K562 (cell line): ENCODE data around the gene HSPA14. TPM values are rescaled to one million over a fixed set of nuclear protein-coding genes. Genes with fewer than 3 reads are reported as not detected.

ENCODE experiments used
- CEBPG ChIP-seq, 3 experiments: fragments of 200-800 bp in 1 of 3; sonication (Bioruptor generic) in 1 of 3; sonication (generic) in 1 of 3; formaldehyde crosslinking in 1 of 3; IDR thresholded peaks in 2 of 3; conservative IDR thresholded peaks in 1 of 3; 2 replicates each; pipeline versions ENCODE4 v1.6.1 to v1.8.0; 2016 to 2022; ENCODE audit warnings: missing compliant biosample characterization in 2 of 3, missing genetic modification characterization in 2 of 3, mild to moderate bottlenecking in 1 of 3, missing genetic modification reagents in 1 of 3
- CTBP1 ChIP-seq: fragments of 450-650 bp; IDR thresholded peaks from 2 replicates; pipeline ENCODE4 v1.6.1; 2016; ENCODE audit warnings: borderline replicate concordance
- E2F3 ChIP-seq: fragments of 250-450 bp; sonication (Bioruptor Pico); IDR thresholded peaks from 2 replicates; pipeline ENCODE4 v1.4.0; 2020; ENCODE audit warnings: mild to moderate bottlenecking
- E2F4 ChIP-seq: sonication (generic); formaldehyde crosslinking; IDR thresholded peaks from 2 replicates; pipeline ENCODE4 v1.8.0; 2022; ENCODE audit warnings: mild to moderate bottlenecking, low read depth, missing genetic modification reagents
- FOSL1 ChIP-seq: fragments of 200-800 bp; sonication (Bioruptor generic); conservative IDR thresholded peaks from 2 replicates; pipeline ENCODE4 v1.6.1; 2016; ENCODE audit warnings: missing genetic modification characterization, missing compliant biosample characterization
- GABPA ChIP-seq: fragments of 200-800 bp; sonication (Bioruptor generic); conservative IDR thresholded peaks from 2 replicates; pipeline ENCODE4 v1.6.1; 2016; ENCODE audit warnings: low read depth, missing genetic modification characterization, missing compliant biosample characterization
- LCOR ChIP-seq: sonication (generic); formaldehyde crosslinking; IDR thresholded peaks from 2 replicates; pipeline ENCODE4 v1.8.0; 2022; ENCODE audit warnings: mild to moderate bottlenecking, missing genetic modification reagents
- MECOM ChIP-seq: fragments of 250-450 bp; sonication (Bioruptor Pico); IDR thresholded peaks from 2 replicates; pipeline ENCODE4 v1.8.0; 2022; ENCODE audit warnings: inconsistent platforms
- MNT ChIP-seq, 2 experiments: fragments of 450-650 bp; conservative IDR thresholded peaks; 2 replicates each; pipeline ENCODE4 v1.6.1; 2017; ENCODE audit warnings: mild to moderate bottlenecking in 2 of 2, moderate library complexity in 2 of 2
- MYC ChIP-seq, 2 experiments: fragments of 250-450 bp in 1 of 2; sonication (Bioruptor Pico) in 1 of 2; IDR thresholded peaks; 2 replicates each; pipeline versions ENCODE4 v1.5.1 to v1.6.1; 2012 to 2021; ENCODE audit warnings: low read depth in 2 of 2, borderline replicate concordance in 1 of 2, improper control_type of control experiment in 1 of 2, low read length in 1 of 2, mild to moderate bottlenecking in 1 of 2, moderate library complexity in 1 of 2
- POU5F1 ChIP-seq: fragments of 150-350 bp; IDR thresholded peaks from 2 replicates; pipeline ENCODE4 v1.6.1; 2014; ENCODE audit warnings: borderline replicate concordance, low read length, low read depth, mild to moderate bottlenecking; ENCODE audit not compliant: partially characterized antibody
- RBM34 ChIP-seq: fragments of 200-400 bp; formaldehyde crosslinking; IDR thresholded peaks from 2 replicates; pipeline ENCODE4 v1.6.1; 2018; ENCODE audit warnings: low read length, borderline replicate concordance; ENCODE audit not compliant: insufficient read depth
- SP2 ChIP-seq: IDR thresholded peaks from 2 replicates; pipeline ENCODE4 v1.6.1; 2011; ENCODE audit warnings: mild to moderate bottlenecking, low read depth, low read length, moderate library complexity; ENCODE audit not compliant: poor library complexity, severe bottlenecking; ENCODE audit errors: extremely low read depth
- TRIM24 ChIP-seq, 2 experiments: fragments of 450-650 bp; IDR thresholded peaks; 2 replicates each; pipeline ENCODE4 v1.6.1; 2016
- U2AF2 ChIP-seq: fragments of 200-400 bp; formaldehyde crosslinking; optimal IDR thresholded peaks from 2 replicates; pipeline ENCODE3; 2017; ENCODE audit warnings: low read depth, mild to moderate bottlenecking, low read length
- ZBTB9 ChIP-seq: fragments of 450-650 bp; formaldehyde crosslinking; IDR thresholded peaks from 2 replicates; pipeline ENCODE4 v1.4.0; 2020; ENCODE audit warnings: mild to moderate bottlenecking, moderate library complexity
- ZNF354B ChIP-seq: fragments of 250-450 bp; sonication (Bioruptor Pico); IDR thresholded peaks from 2 replicates; pipeline ENCODE4 v1.4.0; 2020
- ZNF76 ChIP-seq: fragments of 250-450 bp; sonication (Bioruptor Pico); IDR thresholded peaks from 2 replicates; pipeline ENCODE4 v1.4.0; 2020; ENCODE audit warnings: mild to moderate bottlenecking, moderate library complexity, borderline replicate concordance
- polyA plus RNA-seq, 8 experiments: library from polyadenylated mRNA; depleted of rRNA in 4 of 8; stranded (reverse) in 5 of 8; unstranded in 3 of 8; fragments of >200 nt; fragmentation: Nextera tagmentation in 2 of 8; fragmentation: Illumina TruSeq in 1 of 8; extraction: Ambion mirVana in 2 of 8; extraction: Trizol in 1 of 8; gene quantifications; 2 replicates each; pipeline versions ENCODE4 v1.2.1 to v1.2.3, GENCODE V29; 2011 to 2014; ENCODE audit warnings: inconsistent platforms in 1 of 8, missing spikeins in 1 of 8
- total RNA-seq, 7 experiments: library from RNA; depleted of rRNA in 6 of 7; stranded (reverse); fragments of >200 nt in 6 of 7; fragmentation: Illumina TruSeq in 2 of 7; extraction: Trizol in 2 of 7; gene quantifications; 2 replicates each; pipeline versions ENCODE4 v1.2.1 to v1.2.3, GENCODE V29; 2011 to 2021; ENCODE audit warnings: low replicate concordance in 1 of 7
- TF ChIP-seq, protein P1 (sequence below): fragments of 450-650 bp; formaldehyde crosslinking; conservative IDR thresholded peaks from 2 replicates; pipeline ENCODE4 v1.4.0; 2022; ENCODE audit warnings: mild to moderate bottlenecking, missing genetic modification characterization

The HSPA14 gene
- total and polyA plus RNA-seq, 9 of the 15 experiments (the other 6 are each of a cell fraction or from before 2014, with no cell fraction given) = 41.9 to 75.0 (median 63.2) TPM

- TF ChIP-seq MYC (IDR thresholded peaks at IDR 0.05; ENCODE audit: low read depth, low read length) (peak; percentile 48), MYC (CRISPR knock-in tag; IDR thresholded peaks at IDR 0.05; ENCODE audit: borderline replicate concordance, low read depth) (no peak), U2AF2 (no peak), E2F3 (CRISPR knock-in tag) (peak; percentile 88), E2F4 (peak; percentile 93), FOSL1 (tag) (no peak), MNT (conservative IDR thresholded peaks at IDR 0.05) (peak; percentile 60 to 72), RBM34 (no peak), POU5F1 (no peak), GABPA (peak; percentile 75), CEBPG (CRISPR knock-in tag; IDR thresholded peaks at IDR 0.05) (peak; percentile 85), CEBPG (tag; conservative IDR thresholded peaks at IDR 0.05 in 1 of 2, IDR thresholded peaks at IDR 0.05 in 1 of 2) (peak; percentile 85 to 94), ZNF354B (CRISPR knock-in tag) (no peak), CTBP1 (peak; percentile 60), SP2 (peak; percentile 7), ZNF76 (peak; percentile 74; the same call in 1 of the 2 replicates), TRIM24 (IDR thresholded peaks at IDR 0.05) (no peak), LCOR (CRISPR knock-in tag) (peak; percentile 62; the same call in 1 of the 2 replicates), MECOM (CRISPR knock-in tag) (no peak), ZBTB9 (CRISPR knock-in tag) (peak; percentile 66; the same call in 1 of the 2 replicates)
- TF ChIP-seq, protein P1, sequence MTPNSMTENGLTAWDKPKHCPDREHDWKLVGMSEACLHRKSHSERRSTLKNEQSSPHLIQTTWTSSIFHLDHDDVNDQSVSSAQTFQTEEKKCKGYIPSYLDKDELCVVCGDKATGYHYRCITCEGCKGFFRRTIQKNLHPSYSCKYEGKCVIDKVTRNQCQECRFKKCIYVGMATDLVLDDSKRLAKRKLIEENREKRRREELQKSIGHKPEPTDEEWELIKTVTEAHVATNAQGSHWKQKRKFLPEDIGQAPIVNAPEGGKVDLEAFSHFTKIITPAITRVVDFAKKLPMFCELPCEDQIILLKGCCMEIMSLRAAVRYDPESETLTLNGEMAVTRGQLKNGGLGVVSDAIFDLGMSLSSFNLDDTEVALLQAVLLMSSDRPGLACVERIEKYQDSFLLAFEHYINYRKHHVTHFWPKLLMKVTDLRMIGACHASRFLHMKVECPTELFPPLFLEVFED (CRISPR knock-in tag) = no peak
These were observed at the start of gene HSPA14, which contains the start of the genes CDNF and MSANTD7 (continued) for GRCh38 chr10:14837757-14838581.
